Lower lobe of right lung (tissue), 1 donor: ENCODE data around the gene COQ6. TPM values are rescaled to one million over a fixed set of nuclear protein-coding genes. Genes with fewer than 3 reads are reported as not detected.

Source experiments
- total RNA-seq: library from RNA; stranded (reverse); fragmentation: NEBNext Ultra II Directional; extraction: Animal tissue kit (Norgen Biotek cat#: 25700); gene quantifications from one replicate; pipeline ENCODE4 v1.2.1, GENCODE V29; 2021
- donor health status: DM: no; HTN: yes; CAD: no; lungs with severe emphysema.

COQ6 gene
- total RNA-seq, 1 donor from 2014 or later = 17.0 TPM

Other genes starting within 250 kb of the COQ6 start
- gene PNMA1, start 235.9 kb upstream of the COQ6 start, total RNA-seq = 24.4 TPM
- 10.8 TPM for gene PTGR2, start 98.5 kb upstream of the COQ6 start, total RNA-seq
- 41.5 TPM for gene ZNF410, start 63.4 kb upstream of the COQ6 start, total RNA-seq
- 4.7 TPM for gene FAM161B, start 208 bp upstream of the COQ6 start, total RNA-seq
- 12.1 TPM for gene ENTPD5, start 69.0 kb downstream of the COQ6 start, total RNA-seq
- 7.4 TPM for gene BBOF1, start 69.0 kb downstream of the COQ6 start, total RNA-seq
- 45.5 TPM for gene ALDH6A1, start 134.2 kb downstream of the COQ6 start, total RNA-seq
- 7.9 TPM for gene LIN52, start 134.7 kb downstream of the COQ6 start, total RNA-seq